ENCODE measurements around the gene OPCML.

OPCML gene

DNA sequence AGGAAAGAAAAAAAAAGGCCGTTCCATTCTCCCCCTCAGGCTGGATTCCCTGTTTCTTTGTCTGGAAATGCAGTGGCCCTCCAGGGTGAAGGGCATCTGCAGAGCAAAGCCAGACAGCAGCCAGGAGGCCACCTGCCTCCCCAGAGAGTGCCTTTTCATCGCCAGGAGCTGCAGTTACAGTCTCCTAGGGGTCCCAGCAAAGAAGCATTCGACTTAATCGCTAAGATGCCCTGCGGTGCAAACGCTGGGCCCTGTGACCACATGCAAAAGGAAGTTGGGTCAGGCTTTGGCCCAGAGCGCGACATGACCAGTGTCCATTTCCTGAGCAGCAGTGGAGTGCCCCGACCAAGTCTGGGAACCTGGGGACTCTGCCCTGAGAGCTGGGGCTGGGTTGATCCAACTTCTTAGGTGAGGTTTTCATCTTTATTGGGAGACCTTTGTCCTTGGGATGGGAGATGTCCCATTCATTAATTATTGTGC lies 304.6 kb downstream of the OPCML start:
- Histone ChIP-seq H4K20me1 (ENCODE audit: insufficient read depth, low read length, poor library complexity, severe bottlenecking) (no peaks in the 10 kb centered on the region), H3K36me3 (ENCODE audit: insufficient read depth, low read length) (no peaks in the 10 kb centered on the region), H3K4me2 (ENCODE audit: low read depth, low read length, poor library complexity, severe bottlenecking) (no peak overlapping the region), H3K9me3 (ENCODE audit: insufficient read depth, low read depth, low read length) (0 out of 2 replicates have a peak, but pooled peaks cover 2% of the 10 kb centered on the region), H3K9me2 (replicated peaks; ENCODE audit: low read depth, low read length) (no peaks in the 10 kb centered on the region), H3K27me3 (ENCODE audit: insufficient read depth, low read length, poor library complexity, severe bottlenecking) (no peaks in the 10 kb centered on the region), H3K9ac (ENCODE audit: low read depth, low read length, poor library complexity, severe bottlenecking) (no peak overlapping the region), H3F3A (ENCODE audit: low read depth) (no peaks in the 10 kb centered on the region), H3K4me1 (ENCODE audit: insufficient read depth, low read length, poor library complexity, severe bottlenecking) (no peaks in the 10 kb centered on the region), H3K79me2 (ENCODE audit: insufficient read depth, low read length) (no peaks in the 10 kb centered on the region), H2AFZ (ENCODE audit: low read length) (no peak overlapping the region), H3K4me3 (ENCODE audit: low read length, poor library complexity, severe bottlenecking) (no peak overlapping the region)
- TF ChIP-seq EZH2phosphoT487 (IDR thresholded peaks at IDR 0.05; ENCODE audit: borderline replicate concordance), result no peak
- TF ChIP-seq, protein P1, sequence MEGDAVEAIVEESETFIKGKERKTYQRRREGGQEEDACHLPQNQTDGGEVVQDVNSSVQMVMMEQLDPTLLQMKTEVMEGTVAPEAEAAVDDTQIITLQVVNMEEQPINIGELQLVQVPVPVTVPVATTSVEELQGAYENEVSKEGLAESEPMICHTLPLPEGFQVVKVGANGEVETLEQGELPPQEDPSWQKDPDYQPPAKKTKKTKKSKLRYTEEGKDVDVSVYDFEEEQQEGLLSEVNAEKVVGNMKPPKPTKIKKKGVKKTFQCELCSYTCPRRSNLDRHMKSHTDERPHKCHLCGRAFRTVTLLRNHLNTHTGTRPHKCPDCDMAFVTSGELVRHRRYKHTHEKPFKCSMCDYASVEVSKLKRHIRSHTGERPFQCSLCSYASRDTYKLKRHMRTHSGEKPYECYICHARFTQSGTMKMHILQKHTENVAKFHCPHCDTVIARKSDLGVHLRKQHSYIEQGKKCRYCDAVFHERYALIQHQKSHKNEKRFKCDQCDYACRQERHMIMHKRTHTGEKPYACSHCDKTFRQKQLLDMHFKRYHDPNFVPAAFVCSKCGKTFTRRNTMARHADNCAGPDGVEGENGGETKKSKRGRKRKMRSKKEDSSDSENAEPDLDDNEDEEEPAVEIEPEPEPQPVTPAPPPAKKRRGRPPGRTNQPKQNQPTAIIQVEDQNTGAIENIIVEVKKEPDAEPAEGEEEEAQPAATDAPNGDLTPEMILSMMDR (conservative IDR thresholded peaks at IDR 0.05; ENCODE audit: low read length), result no peak

- Histone ChIP-seq H3K9me3 (ENCODE audit: insufficient read depth, low read depth, low read length) (peaks cover 10% of the 10 kb centered on the region; the same call in 1 of the 2 replicates), H3K9ac (ENCODE audit: low read depth, low read length, poor library complexity, severe bottlenecking) (no peak overlapping the region), H3K4me3 (ENCODE audit: low read length, poor library complexity, severe bottlenecking) (no peak overlapping the region), H3K36me3 (ENCODE audit: insufficient read depth, low read length) (no peaks in the 10 kb centered on the region), H3K9me2 (replicated peaks; ENCODE audit: low read depth, low read length) (no peaks in the 10 kb centered on the region), H3K4me1 (ENCODE audit: insufficient read depth, low read length, poor library complexity, severe bottlenecking) (no peaks in the 10 kb centered on the region), H2AFZ (ENCODE audit: low read length) (no peak overlapping the region), H3F3A (ENCODE audit: low read depth) (no peaks in the 10 kb centered on the region), H3K4me2 (ENCODE audit: low read depth, low read length, poor library complexity, severe bottlenecking) (no peak overlapping the region), H3K79me2 (ENCODE audit: insufficient read depth, low read length) (no peaks in the 10 kb centered on the region), H3K27me3 (ENCODE audit: insufficient read depth, low read length, poor library complexity, severe bottlenecking) (no peaks in the 10 kb centered on the region), H4K20me1 (ENCODE audit: insufficient read depth, low read length, poor library complexity, severe bottlenecking) (no peaks in the 10 kb centered on the region)
- TF ChIP-seq EZH2phosphoT487 (IDR thresholded peaks at IDR 0.05; ENCODE audit: borderline replicate concordance), result no peak
- TF ChIP-seq, protein P1 (conservative IDR thresholded peaks at IDR 0.05; ENCODE audit: low read length), result no peak
Observed at GRCh38 chr11:133224271-133224670, 308.0 kb downstream of the OPCML start.

DNA sequence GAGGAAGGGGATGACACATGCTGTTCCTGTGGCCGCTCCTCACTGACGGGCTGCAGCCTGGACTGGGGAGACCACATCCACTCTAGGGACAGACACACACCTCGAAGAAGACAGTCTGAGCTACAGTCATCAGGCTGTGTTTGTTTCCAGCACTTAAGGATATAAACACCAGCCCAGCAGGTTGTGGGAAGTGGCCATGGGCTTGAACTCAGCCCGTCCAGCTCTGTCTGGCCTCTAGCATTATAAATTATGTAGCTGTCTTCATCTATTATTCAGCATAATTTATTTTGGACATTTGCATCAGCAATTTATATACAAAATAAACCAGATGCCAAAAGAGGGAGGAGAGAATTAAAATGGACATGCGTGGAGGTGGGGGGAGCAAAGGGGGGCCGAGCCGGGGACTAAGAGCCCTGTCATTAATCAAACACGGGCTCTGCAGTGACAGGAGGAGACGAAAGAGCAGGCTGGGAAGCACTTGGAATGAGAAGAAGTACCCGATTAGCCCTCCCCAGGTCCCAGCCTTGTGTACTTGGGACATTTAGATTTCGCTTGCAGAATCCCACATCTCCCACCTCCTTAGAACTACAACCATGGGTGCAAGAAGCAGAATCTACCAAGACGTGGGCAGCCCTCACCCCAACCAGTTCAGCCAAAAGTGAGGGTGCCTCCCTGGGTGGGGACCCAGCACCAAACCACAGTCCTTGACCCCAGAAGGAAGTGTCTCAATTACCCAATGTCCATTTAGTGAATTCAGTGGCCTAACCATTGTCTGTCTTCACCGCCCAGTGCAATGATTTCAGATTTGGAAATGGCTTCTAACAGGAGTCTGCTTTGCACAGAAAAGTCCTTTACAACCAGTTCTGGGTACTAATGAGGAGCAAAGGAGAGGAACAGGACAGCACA lies 309.6 kb downstream of the OPCML start:
- H3K9me3 ChIP-seq (ENCODE audit: insufficient read depth, low read depth, low read length), result peaks cover 13% of the 10 kb centered on the region; the same call in 1 of the 2 replicates
- TF ChIP-seq, protein P1 (conservative IDR thresholded peaks at IDR 0.05; ENCODE audit: low read length), result no peak
- no peak for TF ChIP-seq EZH2phosphoT487 (IDR thresholded peaks at IDR 0.05; ENCODE audit: borderline replicate concordance)
- no peak overlapping the region for H3K4me3 ChIP-seq (ENCODE audit: low read length, poor library complexity, severe bottlenecking)
- no peak overlapping the region for H3K4me2 ChIP-seq (ENCODE audit: low read depth, low read length, poor library complexity, severe bottlenecking)
- H3K36me3 ChIP-seq (ENCODE audit: insufficient read depth, low read length), result no peaks in the 10 kb centered on the region
- no peak overlapping the region for H2AFZ ChIP-seq (ENCODE audit: low read length)
- no peaks in the 10 kb centered on the region for H3K79me2 ChIP-seq (ENCODE audit: insufficient read depth, low read length)
- H3K9me2 ChIP-seq (replicated peaks; ENCODE audit: low read depth, low read length), result no peaks in the 10 kb centered on the region
- H3K27me3 ChIP-seq (ENCODE audit: insufficient read depth, low read length, poor library complexity, severe bottlenecking), result no peaks in the 10 kb centered on the region
- H4K20me1 ChIP-seq (ENCODE audit: insufficient read depth, low read length, poor library complexity, severe bottlenecking), result no peaks in the 10 kb centered on the region
- H3F3A ChIP-seq (ENCODE audit: low read depth), result no peaks in the 10 kb centered on the region
- no peak overlapping the region for H3K9ac ChIP-seq (ENCODE audit: low read depth, low read length, poor library complexity, severe bottlenecking)
- no peaks in the 10 kb centered on the region for H3K4me1 ChIP-seq (ENCODE audit: insufficient read depth, low read length, poor library complexity, severe bottlenecking)
